GM19043 (cell line): Measurements from ENCODE around the gene NECTIN3.

Experiments used
- ATAC-seq: cut with Tn5 transposase; IDR thresholded peaks from one replicate; pipeline ENCODE4 v1.9.1; 2021; ENCODE audit warnings: low read depth; ENCODE audit not compliant: unreplicated experiment

NECTIN3 gene

GRCh38 chr3:111193472-111193871 lies 121.9 kb downstream of the NECTIN3 start:
- ATAC-seq = no peak

- ATAC-seq = no peak
Observed at GRCh38 chr3:111194048-111194447, 122.4 kb downstream of the NECTIN3 start.

GRCh38 chr3:111197485-111197884 lies 125.9 kb downstream of the NECTIN3 start:
- ATAC-seq = no peak

GRCh38 chr3:111200027-111200426 lies 128.4 kb downstream of the NECTIN3 start:
- no peak for ATAC-seq

- ATAC-seq = no peak
Observed at GRCh38 chr3:111210003-111210711, 138.5 kb downstream of the NECTIN3 start.

- no peak for ATAC-seq
Observed at GRCh38 chr3:111210866-111211564, 139.4 kb downstream of the NECTIN3 start.

GRCh38 chr3:111212511-111212910 lies 140.9 kb downstream of the NECTIN3 start:
- ATAC-seq = no peak

- ATAC-seq = no peak
Observed at GRCh38 chr3:111215481-111215880, 143.9 kb downstream of the NECTIN3 start.

- ATAC-seq = no peak
Observed at GRCh38 chr3:111218615-111219014, 147.0 kb downstream of the NECTIN3 start.

- ATAC-seq = no peak
Observed at GRCh38 chr3:111227216-111227615, 155.6 kb downstream of the NECTIN3 start.

GRCh38 chr3:111229301-111229700 lies 157.7 kb downstream of the NECTIN3 start:
- no peak for ATAC-seq

GRCh38 chr3:111236836-111237713 lies 165.5 kb downstream of the NECTIN3 start:
- ATAC-seq = no peak

GRCh38 chr3:111237946-111238345 lies 166.3 kb downstream of the NECTIN3 start:
- no peak for ATAC-seq

- ATAC-seq = peak; percentile 99
Observed at GRCh38 chr3:111238885-111239284, 167.3 kb downstream of the NECTIN3 start.

GRCh38 chr3:111241960-111242359 lies 170.3 kb downstream of the NECTIN3 start:
- ATAC-seq = no peak
